ENCODE data around the gene WDR48. TPM values are rescaled to one million over a fixed set of nuclear protein-coding genes. Genes with fewer than 3 reads are reported as not detected.

WDR48 gene
- total RNA-seq, 2 experiments from 2014 or later: 33.2 to 34.7 TPM

- Mint-ChIP-seq H3K36me3 (ENCODE audit: low read depth) (no peaks in the 10 kb centered on the region), H3K4me1 (ENCODE audit: low read depth) (peaks cover 40% of the 10 kb centered on the region), H3K4me3 (peak overlapping the region; percentile 78), H3K27me3 (no peaks in the 10 kb centered on the region), H3K9me3 (no peaks in the 10 kb centered on the region), H3K27ac (peak overlapping the region; percentile 0)
- DNase-seq (peak; percentile 27), ATAC-seq (peak; percentile 11)
- no peak for TF ChIP-seq CTCF (IDR thresholded peaks at IDR 0.05)
- ChIA-PET CTCF (interaction anchor here (0.9 to 6.9 kb wide), 5 partner anchors 9 to 185 kb away, joined by 4 to 50 read pairs (median 13); no protein-coding TSS in a partner anchor), POLR2A (interaction anchor here (0.5 to 1.5 kb wide), 8 partner anchors 12 to 101 kb away, joined by 3 to 5 read pairs (median 4); no protein-coding TSS in a partner anchor)
- intact Hi-C loops (cut with micrococcal nuclease): loop anchor here (5.0 kb wide), 2 partner anchors 40 to 180 kb away; no protein-coding TSS in a partner anchor
Observed at GRCh38 chr3:39106851-39107387, 55.1 kb downstream of the WDR48 start.

GRCh38 chr3:39107388-39108199 lies 55.8 kb downstream of the WDR48 start, which contains the start of the genes GORASP1 and TTC21A:
Gene GORASP1 (minus strand): TSS chr3:39107627. CDS start chr3:39107541, 86 bp downstream.
Gene TTC21A (plus strand): TSS chr3:39107680. CDS start chr3:39107838, 158 bp downstream.
- Mint-ChIP-seq H3K27ac (peak within 1 kb of the TSS; percentile 68), H3K36me3 (ENCODE audit: low read depth) (no peaks in the 10 kb centered on the region), H3K4me3 (peak within 1 kb of the TSS; percentile 87), H3K4me1 (ENCODE audit: low read depth) (peaks cover 35% of the 10 kb centered on the region), H3K27me3 (no peaks in the 10 kb centered on the region), H3K9me3 (no peaks in the 10 kb centered on the region)
- intact Hi-C loops (cut with micrococcal nuclease): loop anchor here (5.0 kb wide), 2 partner anchors 40 to 180 kb away; no protein-coding TSS in a partner anchor
- CTCF ChIA-PET: interaction anchor here (1.1 to 6.9 kb wide), 6 partner anchors 8 to 187 kb away, joined by 3 to 50 read pairs (median 8); no protein-coding TSS in a partner anchor
- DNase-seq (peak; percentile 72), ATAC-seq (peak; percentile 47)
- no peak for TF ChIP-seq CTCF (IDR thresholded peaks at IDR 0.05)
- POLR2A ChIA-PET: interaction anchor here (0.5 to 1.4 kb wide), 13 partner anchors 9 to 301 kb away, joined by 3 to 5 read pairs (median 3); no protein-coding TSS in a partner anchor

- ATAC-seq (peak; percentile 58), DNase-seq (peak; percentile 65)
- Mint-ChIP-seq H3K9me3 (no peaks in the 10 kb centered on the region), H3K27me3 (no peaks in the 10 kb centered on the region), H3K36me3 (ENCODE audit: low read depth) (no peaks in the 10 kb centered on the region), H3K27ac (peak overlapping the region; percentile 68), H3K4me1 (ENCODE audit: low read depth) (peaks cover 35% of the 10 kb centered on the region), H3K4me3 (peak overlapping the region; percentile 87)
- intact Hi-C loops (cut with micrococcal nuclease): loop anchor here (5.0 kb wide), 2 partner anchors 39 to 179 kb away; no protein-coding TSS in a partner anchor
- no peak for TF ChIP-seq CTCF (IDR thresholded peaks at IDR 0.05)
- POLR2A ChIA-PET: interaction anchor here (0.8 to 1.4 kb wide), 11 partner anchors 8 to 300 kb away, joined by 3 to 5 read pairs (median 3); no protein-coding TSS in a partner anchor
- CTCF ChIA-PET: interaction anchor here (1.1 to 6.9 kb wide), 6 partner anchors 8 to 186 kb away, joined by 3 to 50 read pairs (median 8); no protein-coding TSS in a partner anchor
Observed at GRCh38 chr3:39108200-39108710, 56.4 kb downstream of the WDR48 start.

GRCh38 chr3:39109086-39109485 lies 57.3 kb downstream of the WDR48 start:
- ChIA-PET CTCF (interaction anchor here (3.0 to 6.9 kb wide), 3 partner anchors 81 to 183 kb away, joined by 13 to 50 read pairs (median 17); no protein-coding TSS in a partner anchor), POLR2A (interaction anchor here (0.9 kb wide), 1 partner anchor 37 kb away, joined by 5 read pairs; no protein-coding TSS in a partner anchor)
- H3K27ac Mint-ChIP-seq: no peak overlapping the region
- no peaks in the 10 kb centered on the region for H3K27me3 Mint-ChIP-seq
- no peaks in the 10 kb centered on the region for H3K9me3 Mint-ChIP-seq
- ATAC-seq (no peak), DNase-seq (no peak)
- no peak overlapping the region for H3K4me3 Mint-ChIP-seq
- no peaks in the 10 kb centered on the region for H3K36me3 Mint-ChIP-seq (ENCODE audit: low read depth)
- no peak for TF ChIP-seq CTCF (IDR thresholded peaks at IDR 0.05)
- intact Hi-C loops (cut with micrococcal nuclease): loop anchor here (5.0 kb wide), 2 partner anchors 38 to 178 kb away; no protein-coding TSS in a partner anchor
- peaks cover 34% of the 10 kb centered on the region for H3K4me1 Mint-ChIP-seq (ENCODE audit: low read depth)
